Esophagus muscularis mucosa (tissue), 4 donors: ENCODE results near the gene ABCD4. TPM values are rescaled to one million over a fixed set of nuclear protein-coding genes. Genes with fewer than 3 reads are reported as not detected.

Experiments used
- DNase-seq: peaks from one replicate; pipeline ENCODE4 v3.0.0-alpha.2; 2017; ENCODE audit errors: extremely low spot score
- H3K27ac ChIP-seq, 4 donors: fragments of 200-600 bp; sonication (generic); replicated peaks in 1 of 4; 1 replicate in 3 of 4; 2 replicates in 1 of 4; pipeline ENCODE4 v1.5.1; 2016 to 2019; ENCODE audit warnings: mild to moderate bottlenecking in 1 of 4
- H3K27me3 ChIP-seq, 4 donors: fragments of 200-600 bp; sonication (generic); one replicate each; pipeline versions ENCODE4 v1.5.1 to v1.6.0; 2016 to 2019
- H3K36me3 ChIP-seq, 4 donors: fragments of 200-600 bp; sonication (generic); one replicate each; pipeline ENCODE4 v1.5.1; 2016 to 2019
- H3K4me1 ChIP-seq, 4 donors: fragments of 200-600 bp; sonication (generic); one replicate each; pipeline ENCODE4 v1.5.1; 2016 to 2019
- H3K4me3 ChIP-seq, 4 donors: fragments of 200-600 bp; sonication (generic); 1 replicate in 2 of 4; 2 replicates in 2 of 4; pipeline ENCODE4 v1.5.1; 2016 to 2019; ENCODE audit warnings: mild to moderate bottlenecking in 4 of 4, moderate library complexity in 1 of 4
- H3K9me3 ChIP-seq, 4 donors: fragments of 200-600 bp; sonication (generic); 1 replicate in 3 of 4; 2 replicates in 1 of 4; pipeline ENCODE4 v1.5.1; 2016 to 2019
- EP300 ChIP-seq: sonication (generic); formaldehyde crosslinking; IDR thresholded peaks from one replicate; pipeline ENCODE4 v1.6.1; 2017; ENCODE audit warnings: antibody characterized with exemption
- POLR2A ChIP-seq: fragments of 450-650 bp; IDR thresholded peaks from one replicate; pipeline ENCODE4 v1.6.1; 2017; ENCODE audit warnings: antibody characterized with exemption, moderate library complexity, mild to moderate bottlenecking, low read depth
- POLR2AphosphoS5 ChIP-seq, 2 donors: sonication (generic); formaldehyde crosslinking; IDR thresholded peaks; one replicate each; pipeline ENCODE4 v1.6.1; 2017; ENCODE audit warnings: antibody characterized with exemption in 2 of 2
- WGBS: methylation state at CpG from one replicate; pipeline ENCODE4 v1.1.5; 2018; 5-methylcytosine and 5-hydroxymethylcytosine counted together
- intact Hi-C: fragments of 100-400 bp; cut with DNase I; formaldehyde crosslinking; loops from one replicate; pipeline ENCODE4 v1.15.1; 2023
- total RNA-seq, 4 donors: library from RNA; depleted of rRNA; stranded (reverse); fragments of >200 nt; gene quantifications; one replicate each; pipeline versions ENCODE4 v1.1.0 to v1.2.1, GENCODE V29; 2016
- TF ChIP-seq, protein P1 (sequence below), 3 experiments: fragments of 200-600 bp in 2 of 3; fragments of 450-650 bp in 1 of 3; sonication (generic) in 2 of 3; IDR thresholded peaks; one replicate each; pipeline ENCODE4 v1.5.1; 2017 to 2019; ENCODE audit warnings: antibody characterized with exemption in 3 of 3, mild to moderate bottlenecking in 2 of 3, moderate library complexity in 1 of 3

The ABCD4 gene
- total RNA-seq, 4 donors from 2014 or later: 25.5 to 39.5 (median 29.3) TPM

DNA sequence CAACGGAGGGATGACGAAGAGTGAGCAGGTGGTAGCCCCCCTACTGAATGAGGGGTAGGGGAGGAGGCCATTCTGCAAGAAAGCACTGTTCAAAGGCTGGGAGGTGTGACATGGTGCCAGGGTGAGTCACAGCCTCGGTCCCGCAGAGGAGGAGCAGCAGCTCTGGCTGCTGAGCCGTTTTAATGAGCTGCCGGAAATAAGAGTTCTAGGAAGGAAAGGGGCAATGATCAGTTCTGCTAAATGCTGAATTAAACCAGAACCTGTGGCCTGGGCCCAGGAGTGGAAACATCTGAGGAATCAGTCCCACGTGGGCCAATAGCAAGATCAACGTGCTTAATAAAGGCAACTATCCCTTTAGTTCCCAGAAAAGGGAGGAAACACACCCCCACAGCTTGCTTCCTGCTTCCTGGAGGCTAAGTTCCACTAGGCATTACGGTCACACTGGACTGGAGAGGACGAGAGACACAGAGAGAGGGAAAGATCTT lies 3.6 kb downstream of the ABCD4 start:
- no peaks in the 10 kb centered on the region for H3K9me3 ChIP-seq
- intact Hi-C loops: no loop called here
- DNase-seq: no peak
- H3K27me3 ChIP-seq: no peaks in the 10 kb centered on the region
- TF ChIP-seq POLR2AphosphoS5 (IDR thresholded peaks at IDR 0.05) (peak; percentile 44 to 58), EP300 (no peak)
- H3K4me1 ChIP-seq: peaks cover 28 to 49% (median 44%) of the 10 kb centered on the region in 4 donors
- peaks cover 12 to 57% (median 54%) of the 10 kb centered on the region in 4 donors for H3K36me3 ChIP-seq
- H3K27ac ChIP-seq: peak overlapping the region; percentile 26 to 73 (median 60)
- 47% methylated on average over 10 of the region's 10 CpGs for WGBS
- no peak overlapping the region for H3K4me3 ChIP-seq

DNA sequence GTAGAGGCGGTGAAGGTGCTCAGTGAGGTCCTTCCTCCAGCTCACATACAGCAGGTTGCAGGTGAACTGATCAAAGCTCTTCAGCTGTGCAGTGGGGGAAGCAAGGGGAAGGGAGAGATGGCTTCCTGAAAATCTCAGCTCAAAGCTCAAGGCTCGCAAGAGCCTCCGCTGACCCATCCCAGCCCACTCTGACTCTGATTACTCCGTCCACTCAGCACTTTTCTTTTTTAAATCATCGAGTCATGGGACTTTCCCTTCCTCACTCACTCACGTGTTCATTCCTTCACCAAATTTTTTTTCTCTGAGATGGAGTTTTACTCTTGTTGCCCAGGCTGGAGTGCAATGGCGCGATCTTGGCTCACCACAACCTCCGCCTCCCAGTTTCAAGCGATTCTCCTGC lies 4.7 kb downstream of the ABCD4 start:
- H3K27me3 ChIP-seq: no peaks in the 10 kb centered on the region
- H3K36me3 ChIP-seq: peaks cover 12 to 67% (median 60%) of the 10 kb centered on the region in 4 donors
- peak overlapping the region in 1 of 4 donors; percentile 73 for H3K27ac ChIP-seq
- DNase-seq: no peak
- no peaks in the 10 kb centered on the region for H3K9me3 ChIP-seq
- peaks cover 19 to 46% (median 38%) of the 10 kb centered on the region in 4 donors for H3K4me1 ChIP-seq
- H3K4me3 ChIP-seq: no peak overlapping the region
- WGBS: 89% methylated on average over 10 of the region's 10 CpGs
- TF ChIP-seq POLR2AphosphoS5 (IDR thresholded peaks at IDR 0.05) (no peak), EP300 (no peak), POLR2A (no peak)
- TF ChIP-seq, protein P1, sequence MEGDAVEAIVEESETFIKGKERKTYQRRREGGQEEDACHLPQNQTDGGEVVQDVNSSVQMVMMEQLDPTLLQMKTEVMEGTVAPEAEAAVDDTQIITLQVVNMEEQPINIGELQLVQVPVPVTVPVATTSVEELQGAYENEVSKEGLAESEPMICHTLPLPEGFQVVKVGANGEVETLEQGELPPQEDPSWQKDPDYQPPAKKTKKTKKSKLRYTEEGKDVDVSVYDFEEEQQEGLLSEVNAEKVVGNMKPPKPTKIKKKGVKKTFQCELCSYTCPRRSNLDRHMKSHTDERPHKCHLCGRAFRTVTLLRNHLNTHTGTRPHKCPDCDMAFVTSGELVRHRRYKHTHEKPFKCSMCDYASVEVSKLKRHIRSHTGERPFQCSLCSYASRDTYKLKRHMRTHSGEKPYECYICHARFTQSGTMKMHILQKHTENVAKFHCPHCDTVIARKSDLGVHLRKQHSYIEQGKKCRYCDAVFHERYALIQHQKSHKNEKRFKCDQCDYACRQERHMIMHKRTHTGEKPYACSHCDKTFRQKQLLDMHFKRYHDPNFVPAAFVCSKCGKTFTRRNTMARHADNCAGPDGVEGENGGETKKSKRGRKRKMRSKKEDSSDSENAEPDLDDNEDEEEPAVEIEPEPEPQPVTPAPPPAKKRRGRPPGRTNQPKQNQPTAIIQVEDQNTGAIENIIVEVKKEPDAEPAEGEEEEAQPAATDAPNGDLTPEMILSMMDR (IDR thresholded peaks at IDR 0.05): no peak
- intact Hi-C loops: no loop called here

DNA sequence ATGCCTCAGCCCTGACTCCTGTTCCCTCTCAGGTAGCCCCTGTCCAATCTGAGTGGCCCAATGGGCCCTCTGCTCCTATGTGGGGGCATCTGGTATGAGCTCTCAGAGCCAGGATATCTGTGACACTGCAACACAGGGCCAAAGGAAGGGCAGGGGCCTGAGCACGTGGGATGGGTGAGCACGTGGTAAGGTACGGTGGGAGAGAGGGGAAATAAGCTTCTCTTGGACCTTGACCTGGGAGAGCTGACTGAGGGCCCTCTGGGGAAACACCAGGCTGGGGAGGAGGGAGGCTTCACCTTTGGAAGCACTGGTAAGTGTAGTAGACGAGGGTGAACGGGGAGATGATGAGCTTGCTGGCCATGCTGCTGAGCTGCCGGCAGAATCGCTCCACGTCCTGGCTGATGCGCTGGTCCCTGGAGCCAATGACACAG lies 6.7 kb downstream of the ABCD4 start:
- WGBS: 91% methylated on average over 9 of the region's 9 CpGs
- Histone ChIP-seq H3K27ac (no peak overlapping the region), H3K4me3 (no peak overlapping the region), H3K36me3 (peaks cover 24 to 86% (median 79%) of the 10 kb centered on the region in 4 donors), H3K9me3 (no peaks in the 10 kb centered on the region), H3K4me1 (peaks cover 10 to 35% (median 28%) of the 10 kb centered on the region in 4 donors), H3K27me3 (no peaks in the 10 kb centered on the region)
- TF ChIP-seq, protein P1 (IDR thresholded peaks at IDR 0.05): no peak
- no peak for TF ChIP-seq POLR2AphosphoS5 (IDR thresholded peaks at IDR 0.05)
- no peak for TF ChIP-seq POLR2A
- no peak for TF ChIP-seq EP300
- DNase-seq: no peak
- intact Hi-C loops: no loop called here

DNA sequence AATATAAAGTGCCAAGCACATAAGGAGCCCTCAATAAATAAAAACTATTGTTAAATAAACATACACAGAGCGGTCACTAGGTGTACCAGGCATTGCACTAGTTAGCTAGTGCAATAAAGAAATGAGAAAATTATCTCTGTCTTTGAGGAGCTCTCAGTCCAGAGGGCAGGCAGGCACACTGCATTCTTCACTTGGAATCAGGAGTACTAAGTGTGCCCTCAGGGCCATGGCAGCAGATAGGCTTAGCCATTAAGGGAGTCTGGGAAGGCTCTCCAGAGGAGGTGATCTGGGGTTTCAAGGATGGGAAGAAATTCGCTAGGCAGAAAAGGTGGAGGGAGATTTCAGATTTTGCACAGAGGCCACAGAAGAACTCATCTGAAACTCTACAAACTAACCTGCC lies 9.1 kb downstream of the ABCD4 start:
- intact Hi-C loops: no loop called here
- H3K4me3 ChIP-seq: no peak overlapping the region
- peaks cover 2 to 16% (median 7%) of the 10 kb centered on the region in 4 donors for H3K4me1 ChIP-seq
- TF ChIP-seq EP300 (no peak), POLR2A (no peak), POLR2AphosphoS5 (IDR thresholded peaks at IDR 0.05) (no peak)
- TF ChIP-seq, protein P1 (IDR thresholded peaks at IDR 0.05): no peak
- no peaks in the 10 kb centered on the region for H3K27me3 ChIP-seq
- peaks cover 34 to 99% (median 89%) of the 10 kb centered on the region in 4 donors for H3K36me3 ChIP-seq
- no peak overlapping the region for H3K27ac ChIP-seq
- whole genome bisulfite sequencing: 73% methylated on average over 2 of the region's 2 CpGs
- no peaks in the 10 kb centered on the region for H3K9me3 ChIP-seq
- DNase-seq: no peak

DNA sequence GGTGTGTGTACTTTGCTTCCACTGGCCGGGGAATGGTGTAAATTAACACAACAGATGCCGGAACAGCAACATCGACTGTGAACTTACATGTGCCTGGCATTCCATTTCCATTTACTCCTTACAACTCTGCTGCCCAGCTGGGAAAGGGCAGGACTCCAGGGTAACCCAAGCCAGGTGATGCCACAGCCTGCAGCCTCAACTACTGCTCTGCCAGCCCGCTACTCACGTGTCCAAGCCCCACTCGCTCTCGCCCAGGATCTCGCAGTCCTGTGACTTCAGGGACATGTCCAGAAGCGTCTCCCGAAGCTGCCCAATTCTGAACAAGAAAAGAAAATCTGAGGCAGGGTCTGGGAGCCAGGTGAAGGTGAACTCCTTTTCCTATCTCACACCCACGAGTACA lies 10.7 kb downstream of the ABCD4 start:
- H3K4me3 ChIP-seq: no peak overlapping the region
- intact Hi-C loops: no loop called here
- H3K27me3 ChIP-seq: no peaks in the 10 kb centered on the region
- peaks cover 0 to 10% (median 4%) of the 10 kb centered on the region in 4 donors for H3K4me1 ChIP-seq
- no peaks in the 10 kb centered on the region for H3K9me3 ChIP-seq
- TF ChIP-seq POLR2A (no peak), EP300 (no peak), POLR2AphosphoS5 (IDR thresholded peaks at IDR 0.05) (no peak)
- TF ChIP-seq, protein P1 (IDR thresholded peaks at IDR 0.05): no peak
- WGBS: 92% methylated on average over 11 of the region's 11 CpGs
- H3K36me3 ChIP-seq: peaks cover 36 to 99% (median 91%) of the 10 kb centered on the region in 4 donors
- H3K27ac ChIP-seq: no peak overlapping the region
- DNase-seq: no peak
